GM18868 (cell line): ENCODE results near the gene ABHD10.
A peak's percentile ranks its signal among the peaks of the same experiment; 100 is the strongest.

Experiments used
- ATAC-seq: cut with Tn5 transposase; IDR thresholded peaks from one replicate; pipeline ENCODE4 v1.9.1; 2021; ENCODE audit warnings: mild to moderate bottlenecking, moderate library complexity; ENCODE audit not compliant: unreplicated experiment

ABHD10 gene

DNA sequence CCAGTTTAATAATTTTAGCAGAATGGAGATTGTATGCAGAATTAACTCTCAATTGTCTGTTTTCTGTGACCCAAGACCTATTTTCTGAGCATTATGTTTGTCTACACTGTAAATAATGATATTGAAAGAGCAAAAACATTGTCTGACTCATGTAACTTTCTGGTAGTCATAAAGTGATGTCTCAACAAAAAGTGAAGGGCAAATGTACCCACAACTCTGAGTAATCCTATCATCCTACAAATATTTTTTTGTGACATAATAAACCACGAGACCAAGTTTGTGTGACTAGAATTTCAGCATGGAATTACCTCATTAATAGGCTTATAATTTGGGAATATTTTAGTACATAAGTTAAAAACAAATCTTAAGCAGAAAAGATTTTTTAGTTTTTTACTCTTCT is 15.4 kb upstream of the ABHD10 start:
- ATAC-seq: no peak

GRCh38 chr3:111965484-111965883 is 13.3 kb upstream of the ABHD10 start:
- ATAC-seq: no peak

DNA sequence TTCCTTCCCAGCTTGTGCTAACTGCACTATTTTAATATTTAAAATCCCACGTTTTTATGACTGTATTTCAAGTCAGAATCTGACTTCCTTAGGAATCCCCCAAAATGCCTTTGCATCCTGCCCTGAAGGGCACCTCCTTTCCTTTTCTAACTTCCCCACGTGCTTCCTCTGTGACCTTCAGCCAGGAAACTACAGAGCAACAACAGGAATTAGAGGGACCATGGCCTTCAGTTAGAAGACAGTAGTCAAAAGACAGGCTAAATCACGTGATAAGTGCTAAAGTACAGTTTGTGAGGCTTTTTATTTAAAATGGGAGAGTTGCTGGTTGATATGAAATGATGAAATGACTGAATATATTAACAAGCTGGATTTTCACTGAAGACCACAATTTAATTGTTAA is 11.8 kb upstream of the ABHD10 start:
- ATAC-seq: no peak

DNA sequence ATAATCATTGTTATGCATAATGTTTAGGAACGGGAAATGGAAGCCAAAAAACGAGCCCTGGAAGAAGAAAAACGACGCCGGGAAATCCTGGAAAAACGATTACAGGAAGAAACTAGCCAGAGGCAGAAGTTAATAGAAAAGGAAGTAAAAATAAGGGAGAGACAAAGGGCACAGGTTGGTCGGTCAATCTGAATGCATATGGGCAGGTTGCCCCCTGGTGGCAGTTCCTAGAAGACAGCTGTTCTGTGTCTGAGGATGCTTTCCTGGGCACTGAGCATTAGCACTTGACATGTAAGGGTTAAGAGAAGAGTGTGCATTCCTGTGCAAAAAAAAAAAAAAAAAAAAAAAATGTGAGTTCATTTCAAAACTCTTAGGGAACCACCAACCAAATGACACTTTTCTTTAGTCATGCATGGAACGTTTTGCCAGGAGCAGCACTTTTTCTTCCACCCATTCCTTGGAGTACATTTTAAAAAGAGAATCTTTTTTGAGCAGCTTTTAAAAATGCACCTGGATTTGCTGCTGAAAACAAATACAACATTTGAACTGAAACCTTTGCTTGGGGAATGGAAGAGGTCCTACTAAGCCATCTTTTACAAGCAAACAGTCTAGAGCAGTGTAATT is 11.1 kb upstream of the ABHD10 start:
- peak; percentile 98 for ATAC-seq

- no peak for ATAC-seq
Observed at GRCh38 chr3:111968319-111969054, 10.3 kb upstream of the ABHD10 start.

GRCh38 chr3:111970376-111970775 is 8.4 kb upstream of the ABHD10 start:
- no peak for ATAC-seq

DNA sequence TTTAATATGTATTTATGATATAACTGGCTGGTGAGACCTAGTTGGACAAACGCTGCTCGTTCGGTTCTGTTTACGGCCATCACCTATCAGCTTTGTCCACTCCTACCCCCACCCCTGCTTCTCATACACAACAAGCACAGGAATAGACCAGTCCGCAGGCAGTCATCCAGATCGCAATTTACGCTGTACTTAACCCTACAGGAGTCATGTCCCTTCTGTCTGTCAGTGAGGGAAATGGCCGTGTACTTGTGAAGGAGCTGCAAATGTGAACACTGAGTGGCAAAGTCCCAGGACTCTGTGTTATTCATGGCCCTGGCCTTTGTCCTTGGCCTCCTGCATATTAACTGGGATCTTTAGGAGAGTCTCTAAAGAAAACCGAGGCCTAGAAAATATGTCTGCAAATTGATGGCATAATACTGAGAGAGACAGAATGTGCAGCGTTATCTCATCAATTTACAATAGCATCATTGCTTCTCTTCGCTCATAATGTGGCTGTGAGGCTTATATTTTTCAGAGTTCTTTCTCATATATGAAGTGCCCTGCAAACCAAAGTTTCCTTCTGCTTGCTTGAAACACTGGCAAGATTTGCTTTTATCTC is 7.2 kb upstream of the ABHD10 start:
- no peak for ATAC-seq

- no peak for ATAC-seq
Observed at GRCh38 chr3:111972891-111973290, 5.9 kb upstream of the ABHD10 start.

- ATAC-seq: no peak
Observed at GRCh38 chr3:111975131-111975530, 3.7 kb upstream of the ABHD10 start.

DNA sequence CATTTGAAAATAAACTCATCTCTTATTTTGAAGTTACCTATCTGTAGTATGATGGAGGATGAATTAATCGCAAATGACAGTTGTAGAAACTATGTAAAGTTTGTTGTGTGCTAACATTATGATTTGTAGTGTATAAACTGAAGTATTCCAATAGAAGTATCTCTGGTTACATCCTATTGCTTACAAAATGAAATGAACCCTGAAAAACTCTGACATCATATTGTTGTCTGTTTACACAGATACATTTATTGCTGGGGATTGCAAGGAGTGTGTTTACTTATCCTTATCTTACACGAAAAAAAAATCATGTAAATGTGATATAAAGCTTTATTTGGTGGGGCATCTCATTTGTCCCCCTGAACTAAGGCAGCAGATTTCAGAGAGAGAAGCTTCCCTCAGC is 2.6 kb upstream of the ABHD10 start:
- ATAC-seq: no peak

GRCh38 chr3:111979434-111980038 is 710 bp downstream of the ABHD10 start:
- peak; percentile 33 for ATAC-seq

DNA sequence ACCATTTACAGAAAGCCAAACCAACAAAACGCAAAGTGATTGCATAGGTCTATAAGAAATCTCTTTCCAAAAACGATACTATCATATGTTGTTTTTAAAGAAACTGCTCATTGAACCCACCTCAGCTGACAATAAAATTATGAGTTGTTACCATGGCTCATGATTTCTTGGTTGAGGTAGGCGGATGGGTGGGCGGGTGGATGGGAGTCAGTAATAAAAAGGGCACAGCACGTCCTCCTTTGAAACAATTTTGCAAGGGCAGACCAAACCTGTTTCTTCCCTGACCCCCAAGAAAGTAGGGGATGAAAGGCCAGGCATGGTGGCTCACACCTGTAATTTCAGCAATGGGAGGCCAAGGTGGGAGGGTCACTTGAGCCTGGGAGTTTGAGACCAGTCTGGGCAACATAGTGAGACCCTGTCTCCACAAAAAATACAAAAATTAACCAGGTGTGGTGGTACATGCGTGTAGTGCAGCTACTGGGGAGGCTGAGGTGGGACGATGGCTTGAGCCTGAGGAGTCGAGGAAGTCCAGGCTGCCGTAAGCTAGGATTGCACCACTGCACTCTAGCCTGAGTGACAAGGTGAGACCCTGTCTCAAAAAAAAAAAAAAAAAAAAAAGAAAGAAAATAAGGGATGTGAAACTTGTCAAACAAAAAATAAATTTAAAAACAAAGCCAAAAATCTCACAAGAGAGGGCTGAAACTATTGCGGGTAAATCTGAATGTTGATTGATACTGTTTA is 2.1 kb downstream of the ABHD10 start:
- ATAC-seq: no peak

- ATAC-seq: no peak
Observed at GRCh38 chr3:111981457-111981763, 2.6 kb downstream of the ABHD10 start.

DNA sequence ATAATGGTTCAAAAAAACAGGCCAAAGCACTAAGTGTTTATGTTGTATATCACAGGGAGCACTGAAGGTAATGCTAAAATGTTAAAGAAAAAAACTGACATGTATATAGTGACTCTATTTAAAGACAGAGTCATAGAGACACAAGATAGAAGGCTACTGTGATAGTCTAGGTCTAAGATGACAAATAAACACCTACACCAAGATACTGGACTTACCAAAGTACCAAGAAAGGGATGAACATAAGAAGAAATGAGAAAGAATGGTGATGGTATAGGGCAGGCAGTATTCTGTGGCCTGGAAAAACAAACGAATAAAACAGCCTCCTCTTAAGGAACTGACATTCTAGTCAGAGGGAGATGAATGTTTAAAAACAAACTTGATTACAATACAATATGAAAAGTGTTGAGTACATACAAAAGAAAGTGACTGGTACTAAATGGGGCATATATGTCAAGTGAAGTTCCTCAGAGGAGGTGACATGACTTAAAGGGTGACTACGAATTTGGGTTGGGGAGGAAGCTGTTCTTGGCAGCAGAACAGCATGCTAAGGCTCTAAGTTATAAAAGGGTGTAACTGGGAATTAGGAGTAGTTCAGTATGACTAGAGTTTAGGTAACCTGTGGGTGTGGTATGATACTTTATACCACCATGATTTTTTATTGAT is 5.9 kb downstream of the ABHD10 start:
- no peak for ATAC-seq

- no peak for ATAC-seq
Observed at GRCh38 chr3:111986800-111987199, 8.0 kb downstream of the ABHD10 start.

- ATAC-seq: peak; percentile 95
Observed at GRCh38 chr3:111989061-111989678, 10.3 kb downstream of the ABHD10 start.

- ATAC-seq: no peak
Observed at GRCh38 chr3:111993038-111993437, 14.2 kb downstream of the ABHD10 start.

GRCh38 chr3:111998636-111999483 is 20.0 kb downstream of the ABHD10 start, which contains the start of gene TAGLN3:
Gene TAGLN3, plus strand, starts transcription at chr3:111998922. Its CDS starts 501 bp downstream, at chr3:111999423.
- ATAC-seq: peak; percentile 53
